HepG2 (cell line): ENCODE measurements around the gene NEDD4L. TPM values are rescaled to one million over a fixed set of nuclear protein-coding genes. Genes with fewer than 3 reads are reported as not detected.

ENCODE experiments used
- ATAC-seq: fragments of 200-7000 bp; cut with Tn5 transposase; 3 replicates; pipeline ENCODE4 v1.9.1; 2020; ENCODE audit warnings: mild to moderate bottlenecking, moderate library complexity
- BruUV-seq: library from RNA; stranded (reverse); fragments of 400-500 nt; replicated peaks from 2 replicates; lab custom pipeline; 2021; lab: Mats Ljungman, UMichigan
- CTCF ChIA-PET: fragments of 300-600 bp; formaldehyde crosslinking; extraction: SDS; loops from one replicate; lab custom pipeline; 2021; ENCODE audit warnings: low total read pairs, inconsistent platforms, low intra/inter-chr PET ratio; lab: Yijun Ruan, JAX
- POLR2A ChIA-PET: fragments of 350-600 bp; sonication (Branson Sonifier 250); formaldehyde crosslinking; loops from one replicate; lab custom pipeline; 2020; ENCODE audit warnings: antibody characterized with exemption, inconsistent platforms; lab: Yijun Ruan, JAX
- DNase-seq: peaks from one replicate; pipeline ENCODE4 v3.0.0-alpha.2; 2015; ENCODE audit warnings: low spot score
- FAIRE-seq: peaks from 3 replicates; lab custom pipeline; 2011; peaks lifted over from hg19 to GRCh38; lab: Jason Lieb, UNC
- H2AFZ ChIP-seq: one replicate; pipeline ENCODE4 v1.6.1; 2011; ENCODE audit warnings: low read length, inconsistent platforms
- H3K27ac ChIP-seq: fragments of 300-600 bp; 3 replicates; pipeline ENCODE4 v1.8.0; 2011; ENCODE audit warnings: mixed run types, mild to moderate bottlenecking, mixed read lengths, low read length, inconsistent platforms; ENCODE audit not compliant: insufficient read depth; ENCODE audit errors: extremely low read length
- H3K27me3 ChIP-seq, 2 experiments: fragments of 200-600 bp in 1 of 2; 2 replicates in 1 of 2; 3 replicates in 1 of 2; pipeline versions ENCODE4 v1.6.0 to v1.8.0; 2011; ENCODE audit warnings: low read length in 2 of 2, mild to moderate bottlenecking in 2 of 2, moderate library complexity in 2 of 2, inconsistent platforms in 1 of 2; ENCODE audit not compliant: insufficient read depth in 2 of 2, control insufficient read depth in 1 of 2
- H3K36me3 ChIP-seq, 2 experiments: fragments of 200-600 bp in 1 of 2; replicated peaks in 1 of 2; 2 replicates in 1 of 2; 3 replicates in 1 of 2; pipeline versions ENCODE4 v1.5.1 to v1.8.0; 2011; ENCODE audit warnings: low read length in 2 of 2, inconsistent platforms in 1 of 2; ENCODE audit not compliant: insufficient read depth in 2 of 2, control insufficient read depth in 1 of 2
- H3K4me1 ChIP-seq: 2 replicates; pipeline ENCODE4 v1.5.1; 2012; ENCODE audit warnings: low read length, inconsistent platforms; ENCODE audit not compliant: insufficient read depth
- H3K4me2 ChIP-seq: 2 replicates; pipeline ENCODE4 v1.6.0; 2011; ENCODE audit warnings: low read depth, low read length, inconsistent platforms
- H3K4me3 ChIP-seq, 3 experiments: fragments of 200-600 bp in 1 of 3; sonication (generic), shearing (Covaris generic) in 1 of 3; replicated peaks in 1 of 3; 2 replicates each; pipeline ENCODE4 v1.5.1; 2011 to 2016; ENCODE audit warnings: low read length in 3 of 3, inconsistent platforms in 2 of 3, low read depth in 2 of 3, mild to moderate bottlenecking in 2 of 3, control low read depth in 1 of 3, mixed read lengths in 1 of 3; ENCODE audit not compliant: insufficient read depth in 1 of 3
- H3K79me2 ChIP-seq: one replicate; pipeline ENCODE4 v1.6.1; 2011; ENCODE audit warnings: low read length, inconsistent platforms; ENCODE audit not compliant: insufficient read depth
- H3K9ac ChIP-seq: 2 replicates; pipeline ENCODE4 v1.6.0; 2011; ENCODE audit warnings: mild to moderate bottlenecking, low read depth, low read length, inconsistent platforms; ENCODE audit not compliant: insufficient read depth
- H3K9me3 ChIP-seq: 2 replicates; pipeline ENCODE4 v1.5.1; 2012; ENCODE audit warnings: mild to moderate bottlenecking, low read length
- H4K20me1 ChIP-seq: 2 replicates; pipeline ENCODE4 v1.6.0; 2011; ENCODE audit warnings: inconsistent platforms, mild to moderate bottlenecking, low read length, moderate library complexity; ENCODE audit not compliant: insufficient read depth
- HIC2 ChIP-seq: sonication (generic); formaldehyde crosslinking; IDR thresholded peaks from 2 replicates; pipeline ENCODE4 v1.9.0; 2022; ENCODE audit warnings: low read depth, missing genetic modification reagents
- RBM22 ChIP-seq: fragments of 200-400 bp; formaldehyde crosslinking; optimal IDR thresholded peaks from 2 replicates; pipeline ENCODE3; 2017; ENCODE audit warnings: mild to moderate bottlenecking, low read length, moderate library complexity
- SAFB2 ChIP-seq: sonication (generic); formaldehyde crosslinking; IDR thresholded peaks from 2 replicates; pipeline ENCODE4 v1.5.1; 2020; ENCODE audit warnings: missing genetic modification reagents, low read depth, mild to moderate bottlenecking, borderline replicate concordance
- SNAPC4 ChIP-seq: sonication (generic); formaldehyde crosslinking; IDR thresholded peaks from 2 replicates; pipeline ENCODE4 v1.4.0; 2020; ENCODE audit warnings: mild to moderate bottlenecking, missing genetic modification reagents
- ZNF530 ChIP-seq: sonication (generic); formaldehyde crosslinking; IDR thresholded peaks from 2 replicates; pipeline ENCODE4 v1.5.0; 2020; ENCODE audit warnings: low read depth, mild to moderate bottlenecking, missing genetic modification reagents
- ZNF543 ChIP-seq: sonication (generic); formaldehyde crosslinking; IDR thresholded peaks from 2 replicates; pipeline ENCODE4 v1.4.0; 2020; ENCODE audit warnings: mild to moderate bottlenecking, missing genetic modification reagents
- ZNF629 ChIP-seq: sonication (generic); formaldehyde crosslinking; conservative IDR thresholded peaks from 2 replicates; pipeline ENCODE4 v1.5.0; 2020; ENCODE audit warnings: missing genetic modification reagents
- ZNF788 ChIP-seq: sonication (generic); formaldehyde crosslinking; IDR thresholded peaks from 2 replicates; pipeline ENCODE4 v1.5.0; 2020; ENCODE audit warnings: mild to moderate bottlenecking, missing genetic modification reagents, borderline replicate concordance
- WGBS: methylation state at CpG from one replicate; pipeline ENCODE4 v1.1.6; 2017; ENCODE audit warnings: low lambda C conversion rate; 5-methylcytosine and 5-hydroxymethylcytosine counted together
- in situ Hi-C: cut with HindIII; loops from 2 replicates; pipeline ENCODE4 v1.10.0; 2017; ENCODE audit warnings: low pct_unique_long_range_greater_than_20kb; ENCODE audit not compliant: extremely low pct_ligation_motif_present
- intact Hi-C: fragments of 100-400 bp; cut with micrococcal nuclease; formaldehyde crosslinking; loops from one replicate; pipeline ENCODE4 v1.10.0; 2022; ENCODE audit not compliant: unreplicated experiment
- polyA plus RNA-seq, 8 experiments: library from polyadenylated mRNA; depleted of rRNA in 3 of 8; stranded (reverse) in 7 of 8; unstranded in 1 of 8; fragments of >200 nt; fragmentation: Illumina TruSeq in 4 of 8; extraction: Trizol in 4 of 8; gene quantifications; 2 replicates each; pipeline versions ENCODE4 v1.2.1 to v1.2.3, GENCODE V29; 2011 to 2016; ENCODE audit warnings: low read depth in 4 of 8, missing spikeins in 1 of 8, mixed read lengths in 1 of 8; ENCODE audit not compliant: insufficient read depth in 1 of 8
- total RNA-seq, 5 experiments: library from RNA; depleted of rRNA; stranded (reverse); fragments of >200 nt; fragmentation: Illumina TruSeq; extraction: Trizol; gene quantifications; 2 replicates each; pipeline ENCODE4 v1.2.3, GENCODE V29; 2016; ENCODE audit warnings: low read depth in 1 of 5

The NEDD4L gene
- total and polyA plus RNA-seq, 2 of the 13 experiments (the other 11 are each of a cell fraction or from before 2014, with no cell fraction given): 168 to 390 TPM

GRCh38 chr18:58241026-58241679, 197.1 kb downstream of the NEDD4L start:
- 94% methylated on average over 3 of the region's 6 CpGs for WGBS
- Histone ChIP-seq H3K9ac (no peak overlapping the region), H3K27ac (no peak overlapping the region), H4K20me1 (peaks cover 32% of the 10 kb centered on the region; the same call in 1 of the 2 replicates), H3K27me3 (no peaks in the 10 kb centered on the region), H3K4me1 (no peaks in the 10 kb centered on the region), H3K4me2 (no peak overlapping the region), H3K9me3 (no peaks in the 10 kb centered on the region), H2AFZ (no peak overlapping the region), H3K4me3 (no peak overlapping the region), H3K79me2 (peaks cover 76% of the 10 kb centered on the region)
- BruUV-seq: no TSS peak
- intact Hi-C loops: no loop called here
- ChIA-PET POLR2A (no interaction called here), CTCF (no interaction called here)
- no peak for DNase-seq
- in situ Hi-C loops: no loop called here
- no peak for TF ChIP-seq ZNF788 (CRISPR knock-in tag)
- peak; percentile 82 for TF ChIP-seq ZNF629 (CRISPR knock-in tag)
- TF ChIP-seq SAFB2 (CRISPR knock-in tag): no peak
- peak; percentile 16 for TF ChIP-seq RBM22
- TF ChIP-seq ZNF530 (CRISPR knock-in tag): no peak
- TF ChIP-seq HIC2: no peak
- no peak for TF ChIP-seq SNAPC4
- TF ChIP-seq ZNF543 (CRISPR knock-in tag): no peak
- TF ChIP-seq, all 625 proteins: peak for 2
- ATAC-seq: no peak
- H3K36me3 ChIP-seq: peaks cover 0 to 27% of the 10 kb centered on the region in 2 experiments; a peak in 2 of 5 replicates
- no peak for FAIRE-seq
